HG02623 (cell line): ENCODE measurements around the gene BIRC6.
A peak's percentile ranks its signal among the peaks of the same experiment; 100 is the strongest.
"Not testable (repeated sequence)": the region's sequence is repeated elsewhere in the genome, so short reads cannot be mapped to it uniquely, and the experiment has no call there.

Experiments used
- ATAC-seq: cut with Tn5 transposase; IDR thresholded peaks from one replicate; pipeline ENCODE4 v1.9.1; 2021; ENCODE audit warnings: moderate library complexity; ENCODE audit not compliant: unreplicated experiment

Gene BIRC6

GRCh38 chr2:32591669-32592463 lies 235.0 kb downstream of the BIRC6 start:
- ATAC-seq: no peak

- ATAC-seq: no peak
Observed at GRCh38 chr2:32594573-32594972, 237.8 kb downstream of the BIRC6 start.

- no peak for ATAC-seq
Observed at GRCh38 chr2:32611366-32611765, 254.5 kb downstream of the BIRC6 start.

GRCh38 chr2:32611771-32612170 lies 254.9 kb downstream of the BIRC6 start:
- ATAC-seq: no peak

GRCh38 chr2:32614084-32614483 lies 257.3 kb downstream of the BIRC6 start:
- ATAC-seq: no peak

- ATAC-seq: no peak
Observed at GRCh38 chr2:32617599-32618189, 260.9 kb downstream of the BIRC6 start.

- no peak for ATAC-seq
Observed at GRCh38 chr2:32622570-32623310, 265.9 kb downstream of the BIRC6 start.

- no peak for ATAC-seq
Observed at GRCh38 chr2:32623311-32623706, 266.5 kb downstream of the BIRC6 start.

GRCh38 chr2:32624812-32625211 lies 268.0 kb downstream of the BIRC6 start:
- ATAC-seq: no peak

- ATAC-seq: no peak
Observed at GRCh38 chr2:32626639-32627221, 269.9 kb downstream of the BIRC6 start.

- ATAC-seq: peak; percentile 29
Observed at GRCh38 chr2:32627441-32627813, 270.6 kb downstream of the BIRC6 start.

- ATAC-seq: peak; percentile 100
Observed at GRCh38 chr2:32627814-32628579, 271.2 kb downstream of the BIRC6 start, which contains the start of gene TTC27. Gene TTC27 (plus strand): TSS chr2:32628050. CDS start chr2:32628293, 243 bp downstream.

GRCh38 chr2:32632089-32632488 lies 275.3 kb downstream of the BIRC6 start:
- no peak for ATAC-seq

- no peak for ATAC-seq
Observed at GRCh38 chr2:32633040-32633439, 276.2 kb downstream of the BIRC6 start.

- not testable (repeated sequence) for ATAC-seq
Observed at GRCh38 chr2:32638548-32638947, 281.7 kb downstream of the BIRC6 start.

- no peak for ATAC-seq
Observed at GRCh38 chr2:32641180-32641579, 284.4 kb downstream of the BIRC6 start.

GRCh38 chr2:32647180-32647651 lies 290.4 kb downstream of the BIRC6 start:
- ATAC-seq: no peak

- no peak for ATAC-seq
Observed at GRCh38 chr2:32652555-32653209, 295.9 kb downstream of the BIRC6 start.

- no peak for ATAC-seq
Observed at GRCh38 chr2:32656069-32656468, 299.2 kb downstream of the BIRC6 start.

- no peak for ATAC-seq
Observed at GRCh38 chr2:32663864-32664263, 307.0 kb downstream of the BIRC6 start.
